Measurements from ENCODE around the gene RAB8A.
"Not testable (repeated sequence)": the region's sequence is repeated elsewhere in the genome, so short reads cannot be mapped to it uniquely, and the experiment has no call there.

Gene RAB8A

GRCh38 chr19:16106121-16106520, 5.6 kb upstream of the RAB8A start:
- in situ Hi-C loops (cut with MboI; ENCODE audit: low sequenced_read_pairs): no loop called here

DNA sequence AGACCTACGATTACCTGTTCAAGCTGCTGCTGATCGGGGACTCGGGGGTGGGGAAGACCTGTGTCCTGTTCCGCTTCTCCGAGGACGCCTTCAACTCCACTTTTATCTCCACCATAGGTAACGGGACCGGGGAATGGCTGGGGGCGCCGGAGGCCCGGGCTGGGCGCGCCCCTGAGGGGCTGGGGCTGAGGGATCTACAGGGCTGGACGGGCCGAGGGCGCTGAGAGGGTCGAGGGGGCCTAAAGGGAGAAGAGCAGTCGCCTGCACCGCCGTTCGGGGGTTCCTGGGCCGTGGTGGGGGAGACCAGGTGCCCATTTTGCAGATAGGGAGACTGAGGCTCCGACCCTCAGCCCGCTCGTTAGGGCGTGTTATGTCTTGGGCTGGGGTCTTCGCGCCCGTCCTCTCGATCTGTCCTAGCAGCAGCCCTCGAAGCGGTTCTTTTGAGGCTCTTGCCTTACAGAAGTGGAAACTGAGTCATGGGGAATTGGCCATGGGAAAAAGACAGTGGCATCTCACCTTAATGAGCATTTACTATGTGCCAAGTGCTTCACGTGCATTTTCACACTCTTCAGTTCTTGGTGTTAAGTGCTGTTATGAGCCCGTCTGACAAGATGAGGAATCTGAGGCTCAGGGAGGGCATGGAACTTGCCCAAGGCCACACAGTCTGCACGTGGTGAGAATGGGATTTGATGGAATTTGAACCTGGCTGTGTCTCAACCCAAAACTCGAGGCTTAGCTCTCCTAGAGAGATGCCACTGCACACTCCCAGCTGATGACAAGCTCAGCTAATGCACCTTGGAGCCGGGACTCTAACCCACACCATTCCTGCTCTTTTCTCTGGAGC, 442 bp downstream of the RAB8A start:
- in situ Hi-C loops (cut with MboI; ENCODE audit: low sequenced_read_pairs): no loop called here

- in situ Hi-C loops (cut with MboI; ENCODE audit: low sequenced_read_pairs): no loop called here
Measured at GRCh38 chr19:16112778-16113177, 1.1 kb downstream of the RAB8A start.

- in situ Hi-C loops (cut with MboI; ENCODE audit: low sequenced_read_pairs): no loop called here
Measured at GRCh38 chr19:16113727-16114126, 2.0 kb downstream of the RAB8A start.

- in situ Hi-C loops (cut with MboI; ENCODE audit: low sequenced_read_pairs): no loop called here
Measured at GRCh38 chr19:16115301-16116039, 3.8 kb downstream of the RAB8A start.

DNA sequence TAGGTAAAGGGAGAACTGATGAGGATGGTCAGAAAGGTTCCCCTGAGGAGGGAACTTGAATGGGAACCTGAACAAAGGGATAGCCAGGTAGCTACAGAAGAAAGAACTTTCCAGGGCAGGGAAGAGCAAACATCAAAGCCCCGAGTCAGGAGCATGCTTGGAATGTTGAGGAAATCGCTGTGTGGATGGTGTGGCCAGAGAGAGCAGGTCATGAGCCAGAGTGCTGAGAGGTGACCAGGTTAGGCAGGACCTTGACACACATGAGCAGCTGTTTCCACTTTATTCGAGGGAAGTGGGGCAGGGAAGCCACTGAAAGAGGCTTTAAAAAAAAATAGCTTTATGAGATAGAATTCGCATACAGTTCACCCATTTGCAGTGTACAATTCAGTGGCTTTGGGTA, 4.4 kb downstream of the RAB8A start:
- in situ Hi-C loops (cut with MboI; ENCODE audit: low sequenced_read_pairs): no loop called here

- in situ Hi-C loops (cut with MboI; ENCODE audit: low sequenced_read_pairs): no loop called here
Measured at GRCh38 chr19:16117594-16118033, 5.9 kb downstream of the RAB8A start.

DNA sequence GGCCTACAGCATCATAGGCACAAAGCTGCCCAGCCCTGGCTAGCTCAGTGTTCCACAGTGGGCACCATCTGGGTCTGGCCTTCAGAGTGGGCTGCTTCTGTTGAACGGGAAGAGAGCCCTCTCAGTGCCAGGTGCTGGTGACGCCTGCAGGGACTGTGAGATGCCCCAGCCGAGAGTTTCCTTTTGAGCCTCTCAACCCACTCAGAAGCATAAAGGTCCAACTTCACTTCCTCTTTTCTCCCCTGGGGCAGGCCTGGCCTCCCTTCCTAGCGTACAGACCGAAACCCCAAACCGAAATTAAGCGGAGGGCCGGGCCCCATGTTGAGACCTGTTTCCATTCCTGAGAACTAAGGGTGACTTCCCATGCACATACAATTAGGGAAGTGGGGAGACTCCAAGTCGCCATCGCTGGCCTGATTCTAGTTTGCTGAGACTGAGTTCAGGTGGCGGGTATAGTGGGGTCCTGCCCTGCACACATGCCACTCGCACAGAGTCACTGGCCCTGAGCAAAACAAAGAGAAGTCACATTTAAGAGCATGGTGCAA, 6.9 kb downstream of the RAB8A start:
- in situ Hi-C loops (cut with MboI; ENCODE audit: low sequenced_read_pairs): no loop called here

DNA sequence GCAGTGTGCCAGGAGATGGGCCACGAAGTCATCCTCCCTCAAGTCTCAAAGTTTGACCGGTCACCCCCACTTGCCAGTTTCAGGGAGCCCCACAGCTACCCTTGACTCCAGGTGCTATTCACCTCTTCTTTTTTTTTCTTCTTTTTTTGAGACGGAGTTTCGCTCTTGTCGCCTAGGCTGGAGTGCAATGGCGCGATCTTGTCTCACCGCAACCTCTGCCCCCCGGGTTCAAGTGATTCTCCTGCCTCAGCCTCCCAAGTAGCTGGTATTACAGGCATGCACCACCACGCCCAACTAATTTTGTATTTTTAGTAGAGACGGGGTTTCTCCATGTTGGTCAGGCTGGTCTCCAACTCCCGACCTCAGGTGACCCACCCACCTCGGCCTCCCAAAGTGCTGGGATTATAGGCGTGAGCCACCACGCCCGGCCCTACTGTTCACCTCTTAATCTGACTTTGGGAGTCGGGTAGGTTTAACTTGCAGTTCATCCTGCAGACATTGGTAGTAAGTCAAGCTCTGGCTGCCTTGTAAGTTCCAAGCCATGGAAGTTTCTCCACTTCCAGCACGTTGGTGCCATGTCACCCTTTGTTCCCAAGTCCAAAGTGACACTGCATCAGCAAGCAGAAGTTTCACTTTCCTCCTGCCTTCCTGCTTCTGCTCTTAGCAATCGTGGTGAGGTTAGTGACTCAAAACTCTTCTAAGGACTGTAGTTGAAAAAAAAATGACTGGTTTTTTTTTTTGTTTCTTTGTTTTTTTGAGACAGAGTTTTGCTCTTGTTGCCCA, 7.6 kb downstream of the RAB8A start:
- in situ Hi-C loops (cut with MboI; ENCODE audit: low sequenced_read_pairs): not testable (repeated sequence)

DNA sequence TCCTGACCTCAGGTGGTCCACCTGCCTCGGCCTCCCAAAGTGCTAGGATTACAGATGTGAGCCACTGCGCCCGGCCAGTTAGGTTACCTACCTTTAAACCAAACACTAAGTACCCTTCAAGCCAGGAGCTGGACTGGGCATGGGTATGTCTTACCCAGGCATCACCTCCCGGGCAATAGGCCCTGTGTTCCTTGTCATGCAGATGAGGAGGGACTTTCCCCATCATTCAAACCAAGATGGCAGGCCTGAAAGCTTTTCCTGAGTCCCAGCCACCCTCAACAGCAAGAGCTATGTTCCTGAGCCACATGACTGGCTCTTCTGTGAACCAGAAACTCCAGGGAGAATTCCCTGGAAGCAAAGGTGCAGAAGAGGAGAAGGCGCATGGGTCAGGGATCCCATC, 9.5 kb downstream of the RAB8A start:
- in situ Hi-C loops (cut with MboI; ENCODE audit: low sequenced_read_pairs): no loop called here

DNA sequence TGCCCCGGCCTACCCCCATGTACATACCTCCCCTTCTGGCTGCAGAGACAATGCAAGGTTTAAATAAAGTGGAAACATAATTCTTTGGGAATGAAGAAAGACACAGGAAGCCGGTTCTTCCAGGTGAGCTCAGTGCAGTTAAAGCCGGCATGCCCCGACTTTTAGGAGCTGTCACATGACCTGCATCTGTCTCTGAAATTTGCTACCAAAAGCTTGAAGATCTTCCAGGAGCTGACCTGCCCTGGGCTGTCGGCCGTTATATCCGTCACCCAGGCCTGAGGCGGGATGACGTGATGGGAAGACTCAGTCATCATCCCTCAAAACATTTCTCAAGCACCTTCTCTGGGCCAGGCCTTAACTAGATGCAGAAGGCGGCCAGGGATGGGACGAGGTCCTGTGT, 10.3 kb downstream of the RAB8A start:
- in situ Hi-C loops (cut with MboI; ENCODE audit: low sequenced_read_pairs): no loop called here

GRCh38 chr19:16124953-16125352, 13.3 kb downstream of the RAB8A start:
- in situ Hi-C loops (cut with MboI; ENCODE audit: low sequenced_read_pairs): no loop called here

GRCh38 chr19:16125737-16126495, 14.2 kb downstream of the RAB8A start:
- in situ Hi-C loops (cut with MboI; ENCODE audit: low sequenced_read_pairs): no loop called here

GRCh38 chr19:16127080-16127479, 15.4 kb downstream of the RAB8A start:
- in situ Hi-C loops (cut with MboI; ENCODE audit: low sequenced_read_pairs): no loop called here

- in situ Hi-C loops (cut with MboI; ENCODE audit: low sequenced_read_pairs): no loop called here
Measured at GRCh38 chr19:16127776-16128371, 16.2 kb downstream of the RAB8A start.

GRCh38 chr19:16131648-16132047, 20.0 kb downstream of the RAB8A start:
- in situ Hi-C loops (cut with MboI; ENCODE audit: low sequenced_read_pairs): no loop called here

- in situ Hi-C loops (cut with MboI; ENCODE audit: low sequenced_read_pairs): no loop called here
Measured at GRCh38 chr19:16133818-16134217, 22.1 kb downstream of the RAB8A start.

- in situ Hi-C loops (cut with MboI; ENCODE audit: low sequenced_read_pairs): no loop called here
Measured at GRCh38 chr19:16134510-16134909, 22.8 kb downstream of the RAB8A start.

DNA sequence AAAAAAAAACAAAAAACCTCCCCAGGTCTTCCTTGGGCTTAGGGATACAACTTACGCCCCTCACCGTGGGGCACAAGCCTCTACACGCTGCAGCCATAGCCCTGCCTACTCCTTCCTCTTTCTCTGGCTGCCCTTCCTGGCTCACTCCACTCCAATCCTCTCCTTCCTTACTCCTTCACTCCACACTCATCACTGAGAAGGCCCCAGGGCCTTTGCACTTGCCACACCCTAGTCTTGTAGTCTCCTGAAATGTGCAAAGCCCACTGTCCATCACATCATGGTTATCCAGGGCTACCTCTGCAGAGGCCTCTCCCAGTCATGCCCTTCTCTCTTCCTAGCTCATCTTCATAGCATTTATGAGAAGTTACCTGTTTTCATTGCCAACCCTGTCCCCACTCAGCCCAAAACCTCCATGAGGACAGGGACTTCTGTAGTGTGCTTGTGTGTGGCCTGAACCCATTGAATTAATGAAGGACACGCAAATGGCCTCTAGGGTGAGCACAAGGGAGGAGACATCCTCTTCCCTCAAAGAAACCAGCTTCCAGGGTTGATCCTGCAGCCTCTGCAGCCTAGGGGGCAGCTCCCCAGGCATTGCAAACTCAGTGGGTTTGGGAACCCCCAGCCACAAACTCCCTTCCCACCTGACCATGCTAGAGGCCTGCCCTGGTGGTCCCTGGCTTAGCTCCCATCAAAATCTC, 23.9 kb downstream of the RAB8A start:
- in situ Hi-C loops (cut with MboI; ENCODE audit: low sequenced_read_pairs): no loop called here
